Muscle of leg (tissue), 16 donors: ENCODE measurements around the gene DNMBP. TPM values are rescaled to one million over a fixed set of nuclear protein-coding genes. Genes with fewer than 3 reads are reported as not detected.

Source experiments
- DNase-seq: peaks from one replicate; pipeline ENCODE4 v3.0.0; 2013
- H3K27ac ChIP-seq: one replicate; pipeline ENCODE4 v1.5.1; 2013; ENCODE audit warnings: mild to moderate bottlenecking, low read length, control low read depth
- H3K27me3 ChIP-seq: one replicate; pipeline ENCODE4 v1.6.1; 2013; ENCODE audit warnings: low read length; ENCODE audit not compliant: control insufficient read depth, insufficient read depth
- H3K36me3 ChIP-seq: one replicate; pipeline ENCODE4 v1.6.1; 2013; ENCODE audit warnings: low read length; ENCODE audit not compliant: control insufficient read depth, insufficient read depth
- H3K4me1 ChIP-seq: one replicate; pipeline ENCODE4 v1.6.1; 2013; ENCODE audit warnings: low read length; ENCODE audit not compliant: control insufficient read depth, insufficient read depth
- H3K4me3 ChIP-seq: one replicate; pipeline ENCODE4 v1.5.1; 2013; ENCODE audit warnings: low read length, control low read depth
- H3K9me3 ChIP-seq: replicated peaks from 2 replicates; pipeline ENCODE4 v1.6.1; 2013; ENCODE audit warnings: low read depth, low read length; ENCODE audit not compliant: control insufficient read depth
- WGBS: methylation state at CpG from one replicate; pipeline ENCODE4 v1.1.5; 2013; ENCODE audit warnings: missing lambda C conversion rate; ENCODE audit not compliant: insufficient coverage; 5-methylcytosine and 5-hydroxymethylcytosine counted together
- long read RNA-seq, 11 donors: transcript quantifications; one replicate each; lab custom pipeline, GENCODE V29; 2026
- polyA plus RNA-seq, 8 donors: library from polyadenylated mRNA; unstranded; fragments of 120-200 nt; gene quantifications; one replicate each; pipeline versions ENCODE4 v1.2.1 to v1.2.3, GENCODE V29; 2013; ENCODE audit warnings: inconsistent platforms in 1 of 8, low replicate concordance in 1 of 8; ENCODE audit not compliant: insufficient read length in 8 of 8, insufficient read depth in 1 of 8
- total RNA-seq: library from RNA; stranded (reverse); fragments of 120-200 nt; gene quantifications from one replicate; pipeline ENCODE4 v1.2.4, GENCODE V29; 2013

The DNMBP gene, protein sequence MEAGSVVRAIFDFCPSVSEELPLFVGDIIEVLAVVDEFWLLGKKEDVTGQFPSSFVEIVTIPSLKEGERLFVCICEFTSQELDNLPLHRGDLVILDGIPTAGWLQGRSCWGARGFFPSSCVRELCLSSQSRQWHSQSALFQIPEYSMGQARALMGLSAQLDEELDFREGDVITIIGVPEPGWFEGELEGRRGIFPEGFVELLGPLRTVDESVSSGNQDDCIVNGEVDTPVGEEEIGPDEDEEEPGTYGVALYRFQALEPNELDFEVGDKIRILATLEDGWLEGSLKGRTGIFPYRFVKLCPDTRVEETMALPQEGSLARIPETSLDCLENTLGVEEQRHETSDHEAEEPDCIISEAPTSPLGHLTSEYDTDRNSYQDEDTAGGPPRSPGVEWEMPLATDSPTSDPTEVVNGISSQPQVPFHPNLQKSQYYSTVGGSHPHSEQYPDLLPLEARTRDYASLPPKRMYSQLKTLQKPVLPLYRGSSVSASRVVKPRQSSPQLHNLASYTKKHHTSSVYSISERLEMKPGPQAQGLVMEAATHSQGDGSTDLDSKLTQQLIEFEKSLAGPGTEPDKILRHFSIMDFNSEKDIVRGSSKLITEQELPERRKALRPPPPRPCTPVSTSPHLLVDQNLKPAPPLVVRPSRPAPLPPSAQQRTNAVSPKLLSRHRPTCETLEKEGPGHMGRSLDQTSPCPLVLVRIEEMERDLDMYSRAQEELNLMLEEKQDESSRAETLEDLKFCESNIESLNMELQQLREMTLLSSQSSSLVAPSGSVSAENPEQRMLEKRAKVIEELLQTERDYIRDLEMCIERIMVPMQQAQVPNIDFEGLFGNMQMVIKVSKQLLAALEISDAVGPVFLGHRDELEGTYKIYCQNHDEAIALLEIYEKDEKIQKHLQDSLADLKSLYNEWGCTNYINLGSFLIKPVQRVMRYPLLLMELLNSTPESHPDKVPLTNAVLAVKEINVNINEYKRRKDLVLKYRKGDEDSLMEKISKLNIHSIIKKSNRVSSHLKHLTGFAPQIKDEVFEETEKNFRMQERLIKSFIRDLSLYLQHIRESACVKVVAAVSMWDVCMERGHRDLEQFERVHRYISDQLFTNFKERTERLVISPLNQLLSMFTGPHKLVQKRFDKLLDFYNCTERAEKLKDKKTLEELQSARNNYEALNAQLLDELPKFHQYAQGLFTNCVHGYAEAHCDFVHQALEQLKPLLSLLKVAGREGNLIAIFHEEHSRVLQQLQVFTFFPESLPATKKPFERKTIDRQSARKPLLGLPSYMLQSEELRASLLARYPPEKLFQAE (N-terminal part only)
- total RNA-seq (11.8 TPM), polyA plus RNA-seq (10 to 100 TPM; 14.1 to 19.5 (median 17.6) TPM)
- long read RNA-seq, donor 1: 0 reads
- long read RNA-seq, donor 2: 0 reads
- long read RNA-seq, donor 3, partial matches to known transcripts: 29 of 29 reads
- long read RNA-seq, donor 3, other reads (novel, unspliced or antisense): 0 of 29 reads
- long read RNA-seq, donor 4: 0 reads
- long read RNA-seq, donor 5, partial matches to known transcripts: 6 of 6 reads
- long read RNA-seq, donor 5, other reads (novel, unspliced or antisense): 0 of 6 reads
- long read RNA-seq, donor 6: 0 reads
- long read RNA-seq, donor 7, partial matches to known transcripts: 5 of 5 reads
- long read RNA-seq, donor 7, other reads (novel, unspliced or antisense): 0 of 5 reads
- long read RNA-seq, donor 8, partial matches to known transcripts: 6 of 6 reads
- long read RNA-seq, donor 8, other reads (novel, unspliced or antisense): 0 of 6 reads
- long read RNA-seq, donor 9: 0 reads
- long read RNA-seq, donor 10: 0 reads
- long read RNA-seq, donor 11, partial matches to known transcripts: 8 of 8 reads
- long read RNA-seq, donor 11, other reads (novel, unspliced or antisense): 0 of 8 reads

DNA sequence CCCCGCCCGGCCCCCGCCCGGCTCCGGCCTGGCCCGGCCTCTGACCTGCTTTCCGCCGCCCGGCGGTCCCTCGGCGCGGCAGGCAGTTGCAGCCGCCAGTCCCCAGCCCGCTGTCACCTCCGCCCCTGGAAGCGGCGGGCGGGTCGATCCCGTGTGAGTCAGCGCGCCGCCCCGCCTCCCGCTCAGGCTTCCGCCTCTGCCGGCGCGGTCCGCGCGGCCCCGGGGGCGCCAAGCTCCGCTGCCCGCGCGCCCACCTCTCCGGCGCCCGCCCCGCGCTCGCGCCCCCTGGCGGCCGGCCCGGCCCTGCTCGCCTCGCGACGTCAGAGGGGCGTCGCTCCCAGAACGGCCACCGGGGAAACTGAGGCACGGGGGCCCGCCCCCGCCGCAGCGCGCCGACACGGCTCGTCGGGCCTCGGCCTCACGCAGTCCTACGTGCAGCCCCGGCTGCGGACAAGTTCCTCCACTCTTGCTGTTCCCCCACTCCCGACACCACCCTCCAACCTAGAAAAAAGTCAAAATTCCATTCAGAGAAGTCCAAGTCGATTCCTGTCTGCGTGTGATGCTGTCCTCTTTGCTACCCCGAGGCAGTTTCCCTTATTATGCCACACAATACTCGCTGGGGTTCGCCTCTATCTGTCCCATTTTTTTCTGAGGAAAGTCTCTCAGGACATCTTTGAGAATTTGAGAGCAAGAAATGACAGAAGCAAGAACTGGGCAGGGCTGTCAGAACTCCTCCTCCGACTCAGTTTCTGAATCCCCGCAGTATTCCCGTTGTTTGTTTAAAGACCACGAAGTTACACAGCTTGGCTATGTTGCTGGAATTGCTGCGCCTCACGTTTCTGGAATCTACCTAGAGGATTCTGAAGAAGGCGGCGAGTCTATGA lies at the start of gene DNMBP:
TSS of gene DNMBP (minus strand) at position 155 of the 884 bp plus-strand sequence. CDS start 37,823 bp downstream, outside the sequence.
- DNase-seq: peak; percentile 95
- H3K4me1 ChIP-seq: peaks cover 18% of the 10 kb centered on the region
- under 1% methylated on average over 82 of the region's 86 CpGs for WGBS
- H3K27me3 ChIP-seq: no peaks in the 10 kb centered on the region
- no peaks in the 10 kb centered on the region for H3K36me3 ChIP-seq
- peak within 1 kb of the TSS; percentile 80 for H3K4me3 ChIP-seq
- peak within 1 kb of the TSS; percentile 91 for H3K27ac ChIP-seq
- H3K9me3 ChIP-seq: no peaks in the 10 kb centered on the region

DNA sequence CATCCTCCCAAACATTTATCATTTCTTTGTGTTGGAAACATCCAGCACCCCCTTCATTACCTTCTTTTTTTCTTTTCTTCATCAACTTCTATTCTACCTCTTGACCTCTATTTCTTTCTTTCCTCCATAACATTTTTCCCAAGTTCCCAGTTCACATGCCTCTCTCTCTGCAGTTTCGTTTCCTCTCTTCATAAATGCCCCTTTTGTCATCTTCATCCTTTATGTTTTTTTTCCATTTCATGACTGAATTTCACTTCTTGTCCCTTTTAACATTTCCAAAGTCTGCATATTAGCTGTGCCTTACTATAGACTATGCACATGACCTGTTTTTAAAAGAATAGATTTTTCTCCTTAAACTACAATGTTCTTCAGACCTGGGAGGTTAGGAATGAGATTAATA lies 48.2 kb upstream of the DNMBP start:
- WGBS: 89% methylated on average over 1 of the region's 1 CpG
- Histone ChIP-seq H3K36me3 (no peaks in the 10 kb centered on the region), H3K27me3 (peaks cover 4% of the 10 kb centered on the region), H3K4me3 (no peak overlapping the region), H3K4me1 (no peaks in the 10 kb centered on the region), H3K9me3 (peaks cover 3% of the 10 kb centered on the region), H3K27ac (no peak overlapping the region)
- DNase-seq: no peak

DNA sequence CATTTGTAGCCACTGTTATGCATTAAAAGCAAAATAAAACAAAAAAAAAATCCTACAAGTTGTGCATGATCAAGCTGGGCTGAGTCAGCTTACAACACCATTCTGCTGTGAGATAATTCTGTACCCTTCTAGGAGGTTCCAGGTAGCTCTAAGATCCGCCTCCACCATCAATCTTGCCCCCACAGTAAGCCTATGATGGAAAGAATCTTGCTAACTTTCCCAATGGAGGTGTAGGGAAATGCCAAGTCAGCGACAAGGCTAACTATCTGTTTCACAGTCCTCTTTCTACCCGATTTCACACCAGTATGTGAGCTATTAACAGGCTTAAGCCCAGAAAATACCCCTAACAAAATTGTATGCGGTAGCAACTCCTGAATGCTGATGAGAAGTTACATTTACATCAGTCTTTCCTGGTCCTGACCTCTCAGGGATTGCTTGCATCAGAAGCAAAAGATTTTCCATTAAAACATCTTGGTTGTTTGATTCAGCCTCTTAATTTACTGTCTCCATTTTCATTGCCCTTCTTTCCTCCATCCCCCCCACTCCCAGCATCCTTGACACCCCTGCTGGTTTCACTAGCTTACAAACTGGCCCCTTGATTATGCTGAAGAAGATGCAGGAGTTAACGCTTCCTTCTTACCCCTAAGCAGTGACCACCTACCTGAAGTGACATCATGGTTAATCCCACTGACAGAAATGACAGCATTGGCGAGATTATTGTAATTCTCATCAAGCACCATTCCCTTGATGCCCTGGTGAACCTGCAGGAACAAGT lies 44.1 kb upstream of the DNMBP start:
- no peak for DNase-seq
- Histone ChIP-seq H3K9me3 (peaks cover 3% of the 10 kb centered on the region), H3K4me3 (no peak overlapping the region), H3K27me3 (peaks cover 4% of the 10 kb centered on the region), H3K4me1 (no peaks in the 10 kb centered on the region), H3K36me3 (no peaks in the 10 kb centered on the region), H3K27ac (no peak overlapping the region)
- WGBS: 57% methylated on average over 1 of the region's 6 CpGs

DNA sequence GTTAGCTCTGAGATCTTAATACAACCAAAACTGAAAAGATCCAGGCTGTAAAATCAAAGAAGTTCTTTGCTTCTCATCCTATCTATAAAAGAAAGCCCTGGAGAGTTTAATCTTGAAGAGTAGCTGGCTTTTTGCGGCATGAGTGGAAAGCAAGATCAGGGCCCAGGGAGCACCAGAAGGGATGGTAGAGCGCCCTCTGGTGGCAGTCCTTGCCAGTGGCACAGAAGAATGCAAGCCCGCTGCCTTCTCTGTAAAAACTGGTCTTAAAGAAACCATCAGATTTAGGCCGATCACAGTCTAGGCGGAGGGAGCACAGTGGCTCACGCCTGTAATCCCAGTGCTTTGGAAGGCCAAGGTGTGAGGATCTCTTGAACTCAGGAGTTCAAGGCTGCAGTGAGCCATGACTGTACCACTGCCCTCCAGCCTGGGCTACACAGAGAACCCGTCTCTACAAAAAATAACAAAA lies 36.3 kb upstream of the DNMBP start:
- WGBS: 4% methylated on average over 5 of the region's 7 CpGs

DNA sequence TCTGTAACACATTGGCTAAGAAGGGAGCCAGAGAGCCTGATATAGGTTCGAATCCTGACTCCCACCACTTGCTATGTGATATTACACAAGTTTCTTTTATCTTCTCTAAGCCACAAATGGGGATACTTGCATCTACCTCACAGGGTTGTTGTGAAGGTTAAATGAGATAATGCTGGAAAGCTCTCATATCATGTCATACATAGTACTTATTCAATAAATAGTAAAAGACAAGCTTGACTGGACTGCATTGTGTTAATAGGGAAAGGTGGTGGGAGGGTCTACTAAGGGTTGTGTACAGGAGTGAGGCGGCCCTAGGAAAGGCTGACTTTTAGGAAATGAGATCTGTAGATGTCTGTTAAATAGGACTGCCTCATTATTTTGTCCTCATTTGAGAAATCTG lies 35.8 kb upstream of the DNMBP start:
- no CpG with 5 or more reads among the region's 2 CpGs for WGBS
- H3K36me3 ChIP-seq: no peaks in the 10 kb centered on the region

More for the DNA sequence above, 36.3 kb upstream of the DNMBP start:
- H3K36me3 ChIP-seq: no peaks in the 10 kb centered on the region
- H3K4me1 ChIP-seq: peaks cover 10% of the 10 kb centered on the region
- H3K9me3 ChIP-seq: no peaks in the 10 kb centered on the region
- H3K27me3 ChIP-seq: no peaks in the 10 kb centered on the region
- no peak overlapping the region for H3K27ac ChIP-seq
- no peak overlapping the region for H3K4me3 ChIP-seq
- DNase-seq: peak; percentile 90

DNA sequence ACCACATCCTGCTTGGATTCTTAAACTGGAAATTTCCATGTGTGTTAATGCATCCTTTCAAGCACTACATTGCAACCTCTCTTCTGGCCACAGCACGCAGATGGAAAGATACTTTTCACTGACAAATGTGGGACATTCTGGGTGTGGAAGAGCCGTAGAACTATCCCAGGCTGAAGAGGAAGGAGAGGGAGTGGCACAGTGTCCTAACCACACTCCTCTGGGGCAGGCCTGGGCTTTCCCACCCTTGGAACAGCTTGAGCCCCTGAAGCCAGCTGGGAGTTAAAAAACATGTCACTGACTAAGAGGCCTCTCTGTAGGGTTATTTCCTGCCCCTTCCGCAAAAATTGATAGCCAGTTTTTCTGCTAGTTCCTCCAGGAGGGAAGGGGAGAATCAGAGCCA lies 34.0 kb upstream of the DNMBP start:
- Histone ChIP-seq H3K27ac (peak overlapping the region; percentile 69), H3K36me3 (no peaks in the 10 kb centered on the region), H3K4me3 (no peak overlapping the region), H3K9me3 (no peaks in the 10 kb centered on the region), H3K4me1 (peaks cover 10% of the 10 kb centered on the region), H3K27me3 (no peaks in the 10 kb centered on the region)
- whole genome bisulfite sequencing: no CpG with 5 or more reads among the region's 3 CpGs
- DNase-seq: peak; percentile 54

More for the DNA sequence above, 35.8 kb upstream of the DNMBP start:
- Histone ChIP-seq H3K4me3 (no peak overlapping the region), H3K4me1 (peaks cover 10% of the 10 kb centered on the region), H3K9me3 (no peaks in the 10 kb centered on the region), H3K27ac (no peak overlapping the region), H3K27me3 (no peaks in the 10 kb centered on the region)
- DNase-seq: no peak

DNA sequence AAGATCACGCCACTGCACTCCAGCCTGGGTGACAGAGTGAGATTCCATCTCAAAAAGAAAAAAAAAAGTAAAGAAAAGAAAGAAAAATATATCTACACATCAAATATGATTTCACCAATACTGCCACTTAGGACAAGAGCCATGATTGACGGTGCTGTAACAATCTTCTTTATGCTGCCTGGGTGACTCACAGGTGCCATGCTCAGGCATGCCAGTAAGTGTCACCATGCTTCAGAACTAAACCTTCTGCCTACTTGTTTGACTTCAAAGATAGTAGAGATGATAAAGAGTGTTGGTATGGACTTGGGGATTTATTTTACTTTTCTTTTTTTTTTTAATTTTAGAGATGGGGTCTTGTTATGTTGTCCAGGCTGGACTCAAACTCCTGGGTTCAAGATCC lies 33.6 kb upstream of the DNMBP start:
- Histone ChIP-seq H3K27ac (no peak overlapping the region), H3K9me3 (no peaks in the 10 kb centered on the region), H3K27me3 (no peaks in the 10 kb centered on the region), H3K36me3 (no peaks in the 10 kb centered on the region), H3K4me3 (no peak overlapping the region), H3K4me1 (peaks cover 15% of the 10 kb centered on the region)
- WGBS: no CpG with 5 or more reads among the region's 2 CpGs
- no peak for DNase-seq
